Hepatocyte (in vitro differentiated cells): ENCODE data around the gene LIPC. TPM values are rescaled to one million over a fixed set of nuclear protein-coding genes. Genes with fewer than 3 reads are reported as not detected.

ENCODE experiments used
- DNase-seq: peaks from one replicate; pipeline ENCODE4 v3.0.0-alpha.2; 2016; ENCODE audit warnings: low spot score
- H2AFZ ChIP-seq: fragments of 200-600 bp; sonication (generic); 2 replicates; pipeline ENCODE4 v1.6.0; 2016; ENCODE audit warnings: antibody characterized with exemption, mild to moderate bottlenecking
- H3K27ac ChIP-seq: fragments of 200-600 bp; sonication (generic); 2 replicates; pipeline ENCODE4 v1.5.1; 2016; ENCODE audit warnings: mild to moderate bottlenecking
- H3K27me3 ChIP-seq: fragments of 200-600 bp; sonication (generic); 2 replicates; pipeline ENCODE4 v1.6.1; 2016
- H3K36me3 ChIP-seq: fragments of 200-600 bp; sonication (generic); replicated peaks from 2 replicates; pipeline ENCODE4 v1.5.1; 2016; ENCODE audit warnings: low read depth; ENCODE audit not compliant: insufficient read depth
- H3K4me1 ChIP-seq: fragments of 200-600 bp; sonication (generic); 2 replicates; pipeline ENCODE4 v1.5.1; 2016; ENCODE audit warnings: mild to moderate bottlenecking, moderate library complexity; ENCODE audit not compliant: insufficient read depth
- H3K4me2 ChIP-seq: fragments of 200-600 bp; sonication (generic); 2 replicates; pipeline ENCODE4 v1.6.0; 2016
- H3K4me3 ChIP-seq: fragments of 200-600 bp; sonication (generic); 2 replicates; pipeline ENCODE4 v1.5.1; 2016; ENCODE audit warnings: mild to moderate bottlenecking
- H3K79me2 ChIP-seq: fragments of 200-600 bp; sonication (generic); 2 replicates; pipeline ENCODE4 v1.6.0; 2017; ENCODE audit warnings: mild to moderate bottlenecking
- H3K9me2 ChIP-seq: fragments of 200-600 bp; sonication (generic); replicated peaks from 2 replicates; pipeline ENCODE4 v1.6.0; 2017; ENCODE audit warnings: mild to moderate bottlenecking; ENCODE audit not compliant: insufficient read depth
- H3K9me3 ChIP-seq: fragments of 200-600 bp; sonication (generic); 2 replicates; pipeline ENCODE4 v1.5.1; 2016; ENCODE audit warnings: low read depth, mild to moderate bottlenecking
- H4K20me1 ChIP-seq: fragments of 200-600 bp; sonication (generic); 2 replicates; pipeline ENCODE4 v1.6.0; 2016; ENCODE audit warnings: mild to moderate bottlenecking; ENCODE audit not compliant: insufficient read depth, poor library complexity, severe bottlenecking
- CTCF ChIP-seq: fragments of 200-600 bp; sonication (generic); IDR thresholded peaks from 2 replicates; pipeline ENCODE4 v1.5.1; 2016; ENCODE audit warnings: antibody characterized with exemption, mild to moderate bottlenecking; ENCODE audit not compliant: poor library complexity
- EZH2 ChIP-seq: fragments of 200-600 bp; sonication (generic); IDR thresholded peaks from 2 replicates; pipeline ENCODE4 v1.6.1; 2016; ENCODE audit warnings: antibody characterized with exemption, mild to moderate bottlenecking, borderline replicate concordance
- EZH2phosphoT487 ChIP-seq: fragments of 200-600 bp; sonication (generic); IDR thresholded peaks from one replicate; pipeline ENCODE4 v1.6.1; 2018; ENCODE audit warnings: antibody characterized with exemption, mild to moderate bottlenecking, low read depth, moderate library complexity; ENCODE audit not compliant: unreplicated experiment, severe bottlenecking
- WGBS: methylation state at CpG from one replicate; pipeline ENCODE4 v1.1.6; 2016; ENCODE audit warnings: low lambda C conversion rate; ENCODE audit errors: missing lambda C conversion rate; 5-methylcytosine and 5-hydroxymethylcytosine counted together
- polyA plus RNA-seq: library from polyadenylated mRNA; unstranded; fragments of >200 nt; fragmentation: Nextera tagmentation; extraction: Ambion mirVana; gene quantifications from 2 replicates; pipeline ENCODE4 v1.2.1, GENCODE V29; 2016
- total RNA-seq: library from RNA; depleted of rRNA; stranded (reverse); fragments of >200 nt; gene quantifications from 2 replicates; pipeline ENCODE4 v1.2.3, GENCODE V29; 2014

Gene LIPC
- total and polyA plus RNA-seq, 2 experiments from 2014 or later: 37.0 to 64.8 TPM

DNA sequence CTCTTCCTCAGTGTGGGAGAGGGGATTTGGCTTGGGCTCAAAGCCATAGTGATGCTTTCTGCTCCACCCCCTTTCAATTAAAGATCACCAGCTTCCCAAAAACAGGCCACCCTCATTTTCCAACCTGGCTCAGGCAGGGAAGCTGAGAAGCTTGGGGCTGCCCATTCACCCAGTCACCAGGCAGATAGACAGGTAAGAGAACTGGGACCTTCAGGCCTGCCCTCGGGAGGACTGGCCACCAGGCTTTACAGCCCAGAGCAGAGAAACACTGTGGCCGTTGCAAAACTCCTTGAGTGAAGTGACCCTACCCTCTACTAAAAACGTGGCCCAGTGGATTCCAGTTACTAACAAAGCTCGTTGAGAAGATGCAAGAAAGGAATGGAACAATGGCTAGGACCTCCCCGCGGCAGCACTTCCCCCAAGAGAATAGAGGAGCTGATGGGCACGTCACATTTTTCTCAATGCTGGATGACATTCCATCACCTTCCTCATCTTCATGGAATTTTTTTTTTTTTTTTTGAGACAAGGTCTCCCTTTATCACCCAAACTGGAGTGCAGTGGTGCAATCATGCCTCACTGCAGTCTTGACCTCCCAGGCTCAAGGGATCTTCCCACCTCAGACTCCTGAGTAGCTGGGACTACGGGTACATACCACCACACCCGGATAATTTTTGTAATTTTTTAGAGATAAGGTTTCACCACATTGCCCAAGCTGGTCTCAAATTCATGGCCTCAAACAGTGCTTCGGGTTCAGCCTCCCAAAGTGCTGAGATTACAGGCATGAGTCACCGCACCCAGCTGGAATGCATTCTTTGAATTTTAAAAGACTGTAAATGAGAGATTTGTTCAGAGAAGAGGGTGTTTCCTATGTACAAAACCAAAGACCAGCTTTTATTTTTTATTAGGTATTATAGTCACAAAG is 37.9 kb downstream of the LIPC start:
- no peak overlapping the region for H3K4me2 ChIP-seq
- H3K27ac ChIP-seq: peak overlapping the region; percentile 77

DNA sequence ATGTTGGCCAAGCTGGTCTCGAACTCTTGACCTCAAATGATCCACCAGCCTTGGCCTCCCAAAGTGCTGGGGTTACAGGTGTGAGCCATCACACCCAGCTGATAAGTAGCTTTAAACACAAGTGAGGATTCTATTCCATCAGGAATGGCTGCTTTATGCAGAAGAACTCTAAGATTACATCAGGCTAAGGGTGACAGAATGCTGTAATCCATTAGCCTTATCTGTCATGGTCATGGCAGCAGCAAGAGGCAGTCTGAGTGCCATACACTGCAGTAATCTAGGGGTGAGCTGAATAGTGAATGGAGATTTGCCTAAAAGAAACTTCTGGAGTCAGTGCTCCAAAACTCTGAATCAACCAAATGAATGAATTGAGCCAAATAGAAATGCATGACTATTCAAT is 39.6 kb downstream of the LIPC start:
- Histone ChIP-seq H3K27me3 (no peaks in the 10 kb centered on the region), H2AFZ (no peak overlapping the region), H3K9me2 (no peaks in the 10 kb centered on the region), H3K36me3 (no peaks in the 10 kb centered on the region), H3K79me2 (no peaks in the 10 kb centered on the region), H3K4me1 (peaks cover 32% of the 10 kb centered on the region), H3K4me2 (no peak overlapping the region), H3K9me3 (no peaks in the 10 kb centered on the region), H3K27ac (no peak overlapping the region), H3K4me3 (no peak overlapping the region), H4K20me1 (no peaks in the 10 kb centered on the region)
- no peak for DNase-seq
- TF ChIP-seq EZH2 (no peak), CTCF (no peak), EZH2phosphoT487 (no peak)
- WGBS: no CpG with 5 or more reads among the region's 1 CpG

More for the DNA sequence above, 37.9 kb downstream of the LIPC start:
- no peak overlapping the region for H2AFZ ChIP-seq
- H3K9me2 ChIP-seq: no peaks in the 10 kb centered on the region
- H3K27me3 ChIP-seq: no peaks in the 10 kb centered on the region
- H3K79me2 ChIP-seq: no peaks in the 10 kb centered on the region
- TF ChIP-seq CTCF: no peak
- TF ChIP-seq EZH2phosphoT487: no peak
- no peak for TF ChIP-seq EZH2
- H3K36me3 ChIP-seq: no peaks in the 10 kb centered on the region
- H3K4me3 ChIP-seq: no peak overlapping the region
- WGBS: 48% methylated on average over 11 of the region's 11 CpGs
- no peaks in the 10 kb centered on the region for H3K9me3 ChIP-seq
- peaks cover 25% of the 10 kb centered on the region for H3K4me1 ChIP-seq
- DNase-seq: peak; percentile 70
- no peaks in the 10 kb centered on the region for H4K20me1 ChIP-seq

GRCh38 chr15:58472221-58472620 is 40.4 kb downstream of the LIPC start:
- no peak for DNase-seq
- 82% methylated on average over 4 of the region's 4 CpGs for WGBS
- Histone ChIP-seq H4K20me1 (no peaks in the 10 kb centered on the region), H3K27ac (no peak overlapping the region), H3K4me1 (peaks cover 39% of the 10 kb centered on the region), H3K36me3 (no peaks in the 10 kb centered on the region), H3K79me2 (no peaks in the 10 kb centered on the region), H2AFZ (no peak overlapping the region), H3K4me3 (no peak overlapping the region), H3K9me2 (no peaks in the 10 kb centered on the region), H3K4me2 (no peak overlapping the region), H3K27me3 (no peaks in the 10 kb centered on the region), H3K9me3 (no peaks in the 10 kb centered on the region)
- TF ChIP-seq EZH2phosphoT487 (no peak), EZH2 (no peak), CTCF (no peak)
